DLD1 (cell line): ENCODE data around the gene SLC13A3.

Experiments
- in situ Hi-C: cut with HindIII; loops from 2 replicates; pipeline ENCODE4 v1.10.0; 2017; ENCODE audit warnings: low sequenced_read_pairs

SLC13A3 gene

DNA sequence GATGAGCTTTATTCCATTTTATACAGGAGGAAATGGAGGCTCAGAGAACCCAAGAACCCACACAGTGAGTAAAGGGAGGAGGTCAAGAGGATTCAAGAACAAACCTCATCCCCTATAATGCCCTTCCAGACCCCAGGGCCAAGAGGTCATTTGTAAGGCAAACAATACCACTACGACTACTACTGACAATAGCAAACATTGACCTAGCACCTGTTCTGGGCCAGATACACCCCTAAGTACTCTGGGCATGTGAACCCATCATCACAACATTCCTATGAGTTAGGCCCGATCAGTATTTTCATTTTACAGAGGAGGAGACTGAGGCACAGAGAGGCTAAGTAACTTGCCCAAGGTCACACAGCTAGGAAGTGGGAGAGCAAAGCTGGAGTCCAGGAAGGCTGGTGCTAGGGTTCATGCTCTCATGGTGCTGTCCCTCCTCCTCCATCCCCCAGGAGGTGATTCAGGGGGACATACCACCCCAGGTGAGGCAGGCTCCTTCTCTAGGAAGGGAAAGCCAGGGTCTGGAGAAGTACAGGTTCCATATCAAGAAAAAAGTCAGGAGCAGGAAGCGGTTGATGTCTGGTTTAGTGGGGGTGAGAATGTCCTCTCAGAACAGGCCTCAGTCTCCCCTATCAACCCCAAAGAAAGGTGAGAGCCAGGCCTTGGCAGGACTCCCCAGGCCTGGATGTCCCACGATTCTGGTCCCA lies 13.7 kb downstream of the SLC13A3 start:
- in situ Hi-C loops = no loop called here

DNA sequence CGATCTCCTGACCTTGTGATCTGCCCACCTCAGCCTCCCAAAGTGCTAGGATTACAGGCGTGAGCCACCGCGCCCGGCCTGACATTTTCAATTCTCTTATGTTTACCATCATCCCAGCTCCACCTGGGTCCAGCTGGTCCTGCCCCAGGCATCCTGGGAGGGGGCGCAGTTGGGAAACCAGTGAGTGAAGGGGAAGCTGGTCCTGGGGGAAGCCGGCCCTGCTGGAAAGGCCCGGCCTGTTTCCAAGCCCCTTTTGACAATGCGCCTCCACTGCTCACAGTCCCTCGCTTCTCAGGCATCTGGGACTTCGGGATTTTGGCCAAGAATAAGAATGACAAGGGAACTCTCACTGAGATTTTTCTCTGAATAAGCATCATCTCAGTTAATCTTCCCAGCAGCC lies 14.2 kb downstream of the SLC13A3 start:
- in situ Hi-C loops = no loop called here

DNA sequence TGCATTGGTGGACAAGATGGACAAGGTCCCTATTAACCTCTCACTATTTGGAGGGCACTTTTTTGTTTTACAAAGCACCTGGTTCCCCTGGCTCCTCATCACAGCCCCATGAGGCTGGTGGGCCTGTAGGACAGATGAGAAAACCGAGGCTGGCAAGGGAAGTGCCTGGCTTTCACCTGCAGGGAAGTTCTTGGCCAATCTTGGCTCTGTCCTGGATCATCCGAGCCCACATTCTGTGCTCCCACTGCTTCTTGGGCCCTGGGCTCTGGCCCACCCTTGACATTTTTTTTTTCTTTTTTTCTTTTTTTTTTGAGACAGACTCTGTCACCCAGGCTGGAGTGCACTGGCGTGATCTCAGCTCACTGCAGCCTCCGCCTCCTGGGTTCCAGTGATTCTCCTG lies 14.7 kb downstream of the SLC13A3 start:
- in situ Hi-C loops = no loop called here

DNA sequence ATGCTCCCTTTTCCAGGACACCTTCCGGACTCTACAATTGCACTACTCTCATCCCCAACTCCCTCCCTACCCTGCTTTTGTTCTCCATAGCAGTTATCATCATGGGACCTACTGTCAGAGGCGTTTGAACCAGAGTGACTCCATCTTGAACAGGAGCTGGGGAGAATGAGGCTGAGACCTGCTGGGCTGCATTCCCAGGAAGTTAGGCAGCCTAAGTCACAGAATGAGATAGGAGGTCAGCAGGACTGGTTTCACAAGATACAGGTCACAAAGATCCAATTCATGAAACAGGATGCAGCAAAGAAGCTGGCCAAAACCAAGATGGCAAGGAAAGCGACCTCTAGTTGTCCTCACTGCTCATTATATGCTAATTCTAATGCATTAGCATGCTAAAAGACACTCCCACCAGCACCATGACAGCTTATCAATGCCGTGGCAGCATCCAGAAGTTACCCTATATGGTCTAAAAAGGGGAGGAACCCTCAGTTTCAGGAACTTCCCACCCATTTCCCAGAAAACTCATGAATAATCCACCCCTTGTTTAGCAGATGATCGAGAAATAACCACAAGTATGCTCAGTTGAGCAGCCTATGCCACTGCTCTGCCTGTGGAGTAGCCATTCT lies 15.6 kb downstream of the SLC13A3 start:
- in situ Hi-C loops = no loop called here

DNA sequence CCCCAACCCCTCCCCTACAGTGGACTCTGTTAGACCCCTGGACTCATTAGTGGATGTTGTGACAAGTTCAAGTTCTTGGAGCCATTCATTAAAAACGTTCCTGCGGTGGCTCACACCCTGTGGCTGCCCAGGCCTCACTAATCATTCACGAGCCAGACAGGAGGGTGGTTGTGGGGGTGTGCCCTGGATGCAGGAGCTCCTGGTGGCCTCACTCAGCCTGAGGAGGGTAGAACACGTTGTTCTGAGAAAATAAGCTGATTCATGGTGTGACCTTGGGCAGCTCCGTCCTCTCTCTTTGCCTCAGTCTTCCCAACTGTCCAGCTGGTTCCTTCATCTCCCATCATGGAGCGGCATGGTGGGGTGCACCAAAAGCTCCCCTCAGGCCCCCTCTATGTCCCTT lies 16.7 kb downstream of the SLC13A3 start:
- in situ Hi-C loops = no loop called here

DNA sequence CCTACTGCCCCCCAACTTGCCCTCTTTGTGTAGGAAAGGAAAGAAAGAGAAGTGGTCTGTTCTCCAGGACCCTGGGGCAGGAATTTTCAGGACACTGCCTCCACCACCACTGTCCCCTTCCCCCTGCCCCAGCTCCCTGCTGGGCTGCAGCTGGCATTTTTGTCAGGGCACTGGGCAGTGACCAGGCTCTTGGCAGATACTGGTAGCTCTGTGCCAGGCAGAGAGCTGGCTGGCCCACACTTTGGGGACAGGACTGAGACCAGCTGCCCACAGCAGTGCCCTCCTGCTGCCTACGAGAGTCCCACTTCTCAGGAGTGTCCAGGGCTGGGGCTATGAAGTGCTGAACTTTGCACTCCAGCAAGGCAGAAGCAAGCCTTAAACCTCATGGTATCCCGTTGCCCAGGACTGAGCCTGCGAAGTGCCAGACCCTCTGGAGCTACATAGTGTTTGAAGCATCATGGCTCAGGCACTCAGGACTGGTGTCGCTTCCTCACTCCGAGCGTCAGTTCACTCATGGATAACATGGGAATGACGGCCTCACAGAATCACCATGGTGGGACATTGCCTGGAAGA lies 19.3 kb downstream of the SLC13A3 start:
- in situ Hi-C loops = no loop called here

DNA sequence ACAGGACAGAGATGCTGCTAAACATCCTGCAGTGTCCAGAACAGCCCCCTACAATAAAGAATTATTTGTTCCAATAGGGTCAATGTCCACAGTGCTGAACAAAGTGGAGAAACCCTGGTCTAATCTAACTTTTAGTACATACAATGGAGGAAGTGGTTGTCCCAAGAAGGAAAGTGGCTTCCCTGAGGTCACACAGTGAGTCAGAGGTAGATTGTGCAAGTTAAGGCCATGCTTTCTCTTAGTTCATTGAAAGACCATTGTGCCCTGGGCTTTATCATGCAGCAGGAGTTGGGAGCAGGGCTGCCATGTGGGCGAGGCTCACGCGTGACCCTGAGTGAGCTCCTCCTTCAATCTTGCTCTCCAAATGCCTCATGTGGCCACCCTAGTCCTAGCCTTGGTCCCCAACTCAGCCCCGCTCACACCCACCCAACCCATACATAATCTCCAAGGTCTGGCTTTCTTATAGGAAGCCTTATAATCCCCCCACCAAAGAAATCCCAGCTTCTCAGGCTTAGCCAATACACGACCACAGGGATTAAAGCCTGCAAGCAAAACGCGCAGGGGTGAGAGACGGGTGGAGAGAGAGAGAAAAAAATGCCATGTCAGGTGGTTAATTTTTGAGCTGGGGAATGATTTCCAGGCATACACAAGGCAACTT lies 19.9 kb downstream of the SLC13A3 start:
- in situ Hi-C loops = no loop called here

DNA sequence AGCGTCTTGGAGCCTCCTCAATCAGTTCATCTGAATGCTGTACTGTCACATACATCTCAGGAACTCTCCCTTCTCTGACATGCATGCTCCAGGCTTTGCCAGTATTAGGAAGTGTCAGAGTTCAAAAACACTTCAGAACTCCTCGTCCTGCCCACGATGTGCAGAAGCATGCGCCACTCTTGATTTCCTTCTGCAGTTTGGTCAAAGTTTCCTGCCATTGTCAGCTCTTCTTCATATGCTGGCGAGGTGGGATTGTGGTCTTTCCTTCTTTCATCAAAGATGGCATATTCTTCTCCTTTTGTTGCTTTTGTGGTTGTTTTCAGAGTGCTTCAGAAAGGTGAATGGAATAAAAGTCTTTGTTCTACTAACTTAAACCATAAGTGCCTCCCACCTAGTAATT lies 21.0 kb downstream of the SLC13A3 start:
- in situ Hi-C loops = no loop called here

DNA sequence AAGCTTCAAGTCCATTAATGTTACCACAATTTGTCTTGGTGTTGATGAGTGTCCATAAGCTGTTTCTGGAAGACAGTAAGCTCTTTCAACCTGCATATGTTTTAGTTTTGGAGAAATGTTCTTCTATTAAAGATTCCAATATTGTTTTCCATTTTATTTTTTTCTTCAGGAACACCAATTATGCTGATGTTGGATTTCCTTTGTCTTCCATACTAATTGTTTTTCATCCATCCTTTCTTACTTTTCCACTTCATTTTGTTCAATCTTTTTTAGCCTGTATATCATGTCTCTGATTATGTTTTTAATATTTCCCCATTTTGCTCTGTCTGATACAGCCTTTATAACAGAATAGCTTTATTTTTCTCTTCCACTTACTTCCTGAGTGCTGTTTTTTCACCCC lies 21.9 kb downstream of the SLC13A3 start:
- in situ Hi-C loops = no loop called here

DNA sequence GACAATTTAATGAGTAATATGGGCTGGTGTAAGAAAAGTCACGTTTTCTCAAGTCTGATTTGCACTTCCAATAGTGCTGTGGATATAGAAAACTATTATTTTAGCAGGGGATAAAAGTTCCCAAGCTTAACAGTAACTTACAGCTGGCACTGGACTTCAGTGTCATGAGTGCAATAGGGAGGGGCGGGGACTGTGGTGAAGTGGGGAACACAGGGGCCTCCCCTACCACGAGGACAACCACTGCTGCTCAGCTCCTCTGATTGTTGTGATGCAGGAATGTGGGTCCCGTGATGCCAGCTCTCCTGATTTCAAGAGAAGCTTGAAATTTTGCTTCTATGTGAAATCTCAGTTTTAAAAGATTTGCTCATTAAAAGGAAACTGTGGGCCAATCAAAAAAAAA lies 24.0 kb downstream of the SLC13A3 start:
- in situ Hi-C loops = no loop called here

DNA sequence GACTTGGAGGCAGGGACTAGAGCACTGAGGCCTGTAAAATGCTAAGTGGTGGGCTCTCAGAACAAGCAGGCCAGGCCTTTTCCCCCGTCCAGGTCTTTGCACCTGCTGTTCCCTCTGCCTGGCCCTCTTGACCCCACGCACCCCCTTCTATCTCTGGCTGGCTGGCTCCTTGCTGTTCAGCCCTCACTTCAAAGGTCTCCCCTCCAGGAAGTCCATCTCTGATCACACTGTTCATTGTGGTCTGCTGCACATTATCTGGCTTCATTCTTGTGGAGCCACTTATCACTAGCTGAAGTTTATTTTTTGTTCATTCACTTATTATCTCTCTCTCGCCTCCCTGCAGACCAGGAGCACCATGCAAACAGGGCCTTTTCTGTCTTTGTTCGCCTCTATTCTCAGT lies 24.5 kb downstream of the SLC13A3 start:
- in situ Hi-C loops = no loop called here

DNA sequence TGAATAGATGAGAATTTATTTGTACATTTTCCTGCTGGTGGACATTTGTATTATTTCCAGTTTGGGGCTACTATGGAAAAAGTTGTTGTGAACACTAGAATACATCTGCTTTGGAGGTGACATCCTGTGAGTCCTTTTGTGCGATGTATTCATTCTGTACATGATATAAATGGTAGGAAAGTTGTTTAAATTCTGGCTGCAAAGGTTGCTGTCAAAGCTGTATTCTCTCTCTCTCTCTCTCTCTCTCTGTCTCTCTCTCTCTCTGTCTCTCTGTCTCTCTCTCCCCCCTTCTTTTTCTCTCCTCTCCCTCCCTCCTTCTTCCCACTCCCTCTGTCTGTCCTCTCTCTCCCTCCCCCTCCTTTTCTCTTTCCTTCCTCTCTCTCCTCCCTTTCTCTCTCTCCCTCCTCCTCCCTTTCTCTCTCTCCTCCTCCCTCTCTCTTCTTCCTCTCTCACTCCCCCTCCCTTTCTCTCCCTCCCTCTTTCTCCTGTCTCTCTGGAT lies 25.3 kb downstream of the SLC13A3 start:
- in situ Hi-C loops = no loop called here

DNA sequence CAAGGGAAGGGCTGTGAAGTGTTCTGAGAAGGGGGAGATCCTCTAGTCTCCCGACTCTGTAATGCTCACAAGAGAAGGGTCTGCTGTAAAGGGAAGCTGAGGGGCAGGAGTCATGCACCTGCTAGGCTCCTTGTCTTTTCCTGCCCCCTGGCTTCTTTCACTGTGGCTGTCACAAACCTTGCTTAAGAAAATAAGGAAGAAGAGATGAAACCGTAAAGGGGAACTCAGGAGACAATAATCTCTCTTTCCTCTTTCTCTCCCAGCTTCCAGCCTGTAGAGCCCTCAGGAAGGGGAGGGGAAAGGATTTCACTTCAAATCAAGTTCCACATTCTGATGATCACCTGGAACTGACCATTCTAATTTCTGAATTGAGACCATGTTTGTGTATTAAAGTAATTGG lies 26.3 kb downstream of the SLC13A3 start:
- in situ Hi-C loops = no loop called here

DNA sequence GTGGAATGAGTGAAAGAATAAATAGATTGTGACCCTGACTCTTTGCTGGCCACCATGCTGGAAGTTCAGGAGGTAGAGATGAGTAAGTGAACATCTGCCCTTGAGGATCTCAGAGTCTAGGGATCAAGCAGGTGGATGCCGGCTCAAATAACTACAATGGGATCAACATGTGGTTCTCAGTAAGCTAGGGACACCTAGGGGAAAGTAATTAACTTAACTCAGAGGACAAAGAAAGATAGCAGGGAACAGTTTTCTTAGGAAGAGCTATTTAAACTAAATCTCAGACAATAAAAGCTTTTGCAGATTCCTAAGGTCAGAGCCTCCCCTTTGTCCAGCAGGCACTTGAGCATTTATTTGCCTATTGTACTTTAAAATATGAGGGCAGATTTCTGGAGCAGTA lies 29.1 kb downstream of the SLC13A3 start:
- in situ Hi-C loops = no loop called here

DNA sequence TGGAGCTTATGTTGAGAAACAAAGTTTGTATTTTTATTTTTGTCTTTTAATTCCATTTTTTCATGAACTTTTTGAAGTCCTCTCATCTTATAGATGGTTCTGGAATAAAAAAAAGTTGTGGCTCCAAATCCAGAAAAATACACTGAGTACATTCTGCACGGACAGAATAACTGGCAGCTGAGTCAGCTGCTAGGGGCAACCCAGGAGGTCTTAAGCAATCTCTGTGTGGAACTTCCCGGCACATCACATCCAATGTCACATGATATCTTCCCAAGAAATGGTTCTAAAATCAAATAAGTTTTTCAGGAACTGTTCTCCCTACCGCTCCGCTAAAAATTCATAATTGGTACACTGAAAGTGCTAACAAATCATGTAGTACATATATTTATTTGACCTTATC lies 29.8 kb downstream of the SLC13A3 start:
- in situ Hi-C loops = no loop called here

DNA sequence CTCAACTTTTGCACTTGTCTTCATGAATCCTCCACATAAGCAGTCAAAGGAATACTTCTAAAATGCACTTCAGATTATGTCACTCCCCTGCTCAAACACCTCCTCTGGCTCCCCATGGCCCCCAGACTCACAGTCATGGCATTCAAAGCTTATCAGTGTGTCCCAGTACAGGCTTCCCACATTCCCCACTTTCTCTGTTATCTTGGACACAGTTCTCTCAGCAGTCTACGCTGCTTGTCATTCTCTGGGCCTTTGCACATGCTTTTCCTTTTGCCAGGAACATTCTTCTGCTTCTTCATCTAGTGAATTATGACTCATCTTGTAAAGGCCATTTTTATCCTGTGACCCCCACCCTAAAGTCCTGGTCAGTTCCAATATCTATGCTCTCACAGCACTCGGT lies 31.8 kb downstream of the SLC13A3 start:
- in situ Hi-C loops = no loop called here

DNA sequence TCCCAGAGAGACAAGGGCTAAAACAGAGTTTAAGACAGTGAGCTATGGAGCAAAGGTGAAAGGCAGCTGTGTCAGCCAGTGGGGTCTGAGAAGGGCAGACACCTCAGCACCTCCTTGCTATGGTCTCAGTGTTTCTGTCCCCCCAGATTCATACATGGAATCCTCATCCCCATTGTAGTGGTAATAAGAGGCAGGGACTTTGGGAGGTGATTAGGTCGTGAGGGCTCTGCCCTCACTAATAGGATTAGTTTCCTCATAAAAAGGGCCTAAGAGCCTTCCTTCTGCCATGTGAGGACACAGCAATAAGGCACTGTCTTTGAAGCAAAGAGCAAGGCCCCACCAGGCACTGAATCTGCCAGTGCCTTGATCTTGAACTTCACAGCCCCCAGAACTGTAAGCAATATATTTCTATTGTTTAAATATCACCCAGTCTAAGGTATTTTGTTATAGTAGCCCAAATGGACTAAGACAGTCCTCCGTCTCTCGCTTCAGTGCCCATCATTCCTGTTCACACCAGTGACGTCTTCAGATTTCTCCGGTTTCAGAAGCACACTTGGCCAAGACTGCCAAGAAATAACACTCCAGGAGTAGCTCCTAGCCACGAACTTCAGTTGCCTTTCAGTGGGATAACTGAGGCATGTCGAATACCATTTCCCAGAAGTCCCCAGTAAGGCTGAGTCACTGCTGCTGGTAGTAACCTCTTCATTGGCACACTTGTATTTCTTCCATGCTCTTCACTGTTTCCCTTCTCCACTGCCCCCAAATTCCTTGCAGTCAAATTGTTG lies 32.8 kb downstream of the SLC13A3 start:
- in situ Hi-C loops = no loop called here

DNA sequence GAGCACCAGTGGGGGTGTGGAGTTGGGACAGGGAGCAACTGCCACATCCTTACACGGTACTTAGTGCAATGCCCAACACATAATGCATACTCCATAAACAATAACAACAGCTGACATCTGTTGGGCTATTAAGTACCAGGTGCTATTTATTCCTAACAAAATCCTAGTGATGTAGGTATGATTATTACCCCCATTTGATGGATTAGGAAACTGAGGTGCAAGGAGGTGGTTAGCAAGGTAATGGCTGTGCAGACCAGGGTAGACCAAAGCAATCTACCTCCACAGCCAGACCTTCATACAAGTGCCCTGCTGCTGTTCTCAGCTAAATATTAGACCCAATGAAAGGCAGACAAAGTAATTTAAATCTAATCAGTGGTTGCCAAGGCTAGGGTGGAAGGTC lies 36.8 kb downstream of the SLC13A3 start:
- in situ Hi-C loops = no loop called here

DNA sequence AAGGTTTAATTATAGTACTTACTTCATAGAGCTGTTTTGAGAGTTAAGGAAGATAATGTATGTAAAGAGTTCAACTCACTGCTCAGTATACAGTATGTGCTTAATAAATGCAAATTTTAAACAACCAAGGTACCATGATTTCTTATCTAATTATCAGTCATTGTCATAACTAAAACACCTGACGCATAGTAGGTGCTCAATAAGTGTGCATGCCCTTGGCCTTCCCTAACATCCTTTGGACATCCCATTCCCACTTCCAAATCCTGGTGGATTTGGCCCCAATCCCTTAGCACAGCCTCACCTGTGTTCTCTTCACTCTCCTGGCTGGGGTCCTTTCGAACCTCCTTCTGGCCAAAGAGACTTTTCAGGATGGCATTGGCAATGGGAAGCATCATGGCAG lies 41.1 kb downstream of the SLC13A3 start:
- in situ Hi-C loops = no loop called here

DNA sequence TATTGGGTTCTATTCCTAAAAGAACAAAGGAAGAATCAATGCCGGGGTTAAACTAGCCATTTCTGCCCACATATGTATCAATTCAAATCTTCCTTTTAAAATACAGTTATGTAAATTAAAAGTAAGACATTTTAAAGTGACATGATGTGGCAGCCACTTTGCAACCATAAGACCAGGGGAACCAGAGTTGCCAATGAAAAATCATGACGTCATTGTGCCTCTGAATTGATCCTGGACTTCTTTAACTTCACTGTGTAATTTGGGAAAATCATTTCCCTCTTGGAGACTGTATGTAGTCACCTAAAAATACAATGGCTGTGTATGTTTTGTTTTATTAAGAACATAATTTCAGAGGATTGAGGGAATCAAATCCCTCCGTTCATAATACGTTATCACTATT lies 42.2 kb downstream of the SLC13A3 start:
- in situ Hi-C loops = no loop called here

DNA sequence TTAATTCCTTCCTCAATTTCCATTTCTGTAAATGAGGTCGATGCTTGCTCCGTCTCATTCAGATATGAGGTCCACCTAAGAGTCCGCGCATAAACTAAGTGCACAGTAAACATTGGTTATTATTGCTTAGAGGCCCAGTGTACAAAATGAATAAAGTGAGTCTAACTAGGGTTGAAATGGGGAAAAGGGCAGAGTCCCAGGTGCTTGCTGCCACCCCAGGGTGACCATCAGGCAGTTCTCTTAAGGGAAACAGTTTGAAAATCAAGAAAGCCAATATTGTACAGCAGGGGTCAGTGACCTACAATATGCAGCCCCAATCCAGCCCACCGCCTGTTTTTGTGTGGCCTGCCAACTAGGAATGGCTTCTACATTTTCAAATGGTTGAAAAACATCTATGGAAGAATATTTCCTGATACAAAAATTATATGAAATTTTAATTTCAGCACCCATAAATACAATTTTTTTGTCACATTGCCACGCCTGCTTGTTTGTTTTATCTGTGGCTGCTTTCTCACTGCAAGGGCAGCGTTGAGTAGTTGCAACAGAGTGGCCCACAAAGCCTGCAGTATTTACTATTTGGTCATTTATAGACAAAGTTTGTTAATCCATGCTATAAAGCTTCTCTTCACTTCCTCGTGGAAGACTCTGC lies 43.3 kb downstream of the SLC13A3 start:
- in situ Hi-C loops = no loop called here
